Measurements from ENCODE around the gene STK31.

DNA sequence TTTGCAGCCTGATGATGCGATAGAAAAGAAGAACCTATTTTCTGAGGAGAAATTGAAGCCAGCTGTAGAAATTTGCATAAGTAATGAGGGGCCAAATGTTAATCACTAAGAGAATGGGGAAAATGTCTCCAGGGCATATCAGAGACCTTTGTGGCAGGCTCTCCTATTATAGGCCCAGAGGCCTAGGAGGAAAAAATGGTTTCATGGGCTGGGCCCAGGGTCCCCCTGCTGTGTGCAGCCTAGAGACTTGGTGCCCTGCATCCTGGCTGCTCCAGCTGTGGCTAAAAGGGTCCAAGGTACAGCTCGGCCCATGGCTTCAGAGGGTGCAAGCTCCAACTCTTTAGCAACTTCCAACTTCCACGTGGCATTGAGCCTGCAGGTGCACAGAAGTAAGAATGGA is 123.4 kb downstream of the STK31 start:
- TF ChIP-seq CTCF (IDR thresholded peaks at IDR 0.05; ENCODE audit: poor library complexity) (no peak), EZH2 (IDR thresholded peaks at IDR 0.05; ENCODE audit: borderline replicate concordance) (no peak)
